Measurements from ENCODE around the gene PRSS35.

DNA sequence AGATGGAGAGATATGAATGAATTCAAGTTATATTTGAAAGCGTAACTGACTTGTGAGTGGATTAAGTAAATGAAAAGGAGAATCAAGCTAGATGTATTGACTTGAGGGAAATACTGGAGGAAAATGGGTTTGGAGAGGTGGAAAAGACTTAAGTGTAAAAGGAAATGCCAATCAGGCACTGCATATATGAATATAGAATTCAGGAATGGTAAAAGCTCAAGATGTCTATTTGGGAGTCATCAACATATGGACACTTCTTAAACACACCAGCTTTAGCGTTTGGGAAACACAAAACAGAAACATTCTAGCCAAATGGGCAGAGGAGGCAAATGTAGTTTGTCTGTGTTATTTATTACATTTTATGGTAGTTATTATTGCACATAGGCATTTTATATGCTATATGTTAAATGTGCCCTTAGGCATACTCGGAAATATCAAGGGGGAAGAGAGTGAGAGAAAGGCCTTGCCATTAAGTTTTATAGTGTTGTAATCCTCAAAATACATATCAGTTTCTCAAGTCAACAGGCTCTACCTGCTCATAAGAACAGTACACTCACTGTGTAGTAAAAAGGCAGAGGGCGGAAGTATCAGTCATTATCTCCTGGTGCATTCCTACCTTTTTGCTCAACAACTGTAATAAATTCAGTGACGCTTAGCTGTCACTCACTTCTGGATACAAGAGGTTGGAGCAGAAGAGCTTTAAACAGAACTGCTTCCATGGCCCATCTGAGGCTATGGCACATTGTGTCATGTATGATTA lies 47.8 kb upstream of the PRSS35 start:
- TF ChIP-seq, protein P1, sequence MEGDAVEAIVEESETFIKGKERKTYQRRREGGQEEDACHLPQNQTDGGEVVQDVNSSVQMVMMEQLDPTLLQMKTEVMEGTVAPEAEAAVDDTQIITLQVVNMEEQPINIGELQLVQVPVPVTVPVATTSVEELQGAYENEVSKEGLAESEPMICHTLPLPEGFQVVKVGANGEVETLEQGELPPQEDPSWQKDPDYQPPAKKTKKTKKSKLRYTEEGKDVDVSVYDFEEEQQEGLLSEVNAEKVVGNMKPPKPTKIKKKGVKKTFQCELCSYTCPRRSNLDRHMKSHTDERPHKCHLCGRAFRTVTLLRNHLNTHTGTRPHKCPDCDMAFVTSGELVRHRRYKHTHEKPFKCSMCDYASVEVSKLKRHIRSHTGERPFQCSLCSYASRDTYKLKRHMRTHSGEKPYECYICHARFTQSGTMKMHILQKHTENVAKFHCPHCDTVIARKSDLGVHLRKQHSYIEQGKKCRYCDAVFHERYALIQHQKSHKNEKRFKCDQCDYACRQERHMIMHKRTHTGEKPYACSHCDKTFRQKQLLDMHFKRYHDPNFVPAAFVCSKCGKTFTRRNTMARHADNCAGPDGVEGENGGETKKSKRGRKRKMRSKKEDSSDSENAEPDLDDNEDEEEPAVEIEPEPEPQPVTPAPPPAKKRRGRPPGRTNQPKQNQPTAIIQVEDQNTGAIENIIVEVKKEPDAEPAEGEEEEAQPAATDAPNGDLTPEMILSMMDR (IDR thresholded peaks at IDR 0.05): no peak
- TF ChIP-seq POLR2A (IDR thresholded peaks at IDR 0.05): no peak
